Neural progenitor cell (in vitro differentiated cells): ENCODE results near the gene TSACC. TPM values are rescaled to one million over a fixed set of nuclear protein-coding genes. Genes with fewer than 3 reads are reported as not detected.

ENCODE experiments used
- DNase-seq: peaks from one replicate; pipeline ENCODE4 v3.0.0-alpha.2; 2016; ENCODE audit warnings: low spot score
- H2AFZ ChIP-seq: fragments of 200-600 bp; sonication (generic); replicated peaks from 2 replicates; pipeline ENCODE4 v1.6.1; 2016; ENCODE audit warnings: antibody characterized with exemption
- H3F3A ChIP-seq: fragments of 200-600 bp; sonication (generic); 2 replicates; pipeline ENCODE4 v1.6.1; 2016; ENCODE audit warnings: antibody characterized with exemption, low read depth
- H3K27ac ChIP-seq: fragments of 200-600 bp; sonication (generic); 2 replicates; pipeline ENCODE4 v1.5.1; 2016; ENCODE audit warnings: mild to moderate bottlenecking
- H3K27me3 ChIP-seq: fragments of 200-600 bp; sonication (generic); 2 replicates; pipeline ENCODE4 v1.6.1; 2016; ENCODE audit warnings: mild to moderate bottlenecking, moderate library complexity
- H3K36me3 ChIP-seq: fragments of 200-600 bp; sonication (generic); 2 replicates; pipeline ENCODE4 v1.5.1; 2016
- H3K4me1 ChIP-seq: fragments of 200-600 bp; sonication (generic); 2 replicates; pipeline ENCODE4 v1.6.1; 2016; ENCODE audit warnings: mixed run types
- H3K4me2 ChIP-seq: fragments of 200-600 bp; sonication (generic); 2 replicates; pipeline ENCODE4 v1.6.1; 2016
- H3K4me3 ChIP-seq: fragments of 200-600 bp; sonication (generic); 2 replicates; pipeline ENCODE4 v1.5.1; 2016
- H3K79me2 ChIP-seq: fragments of 200-600 bp; sonication (generic); 2 replicates; pipeline ENCODE4 v1.6.1; 2016; ENCODE audit warnings: low read depth
- H3K9ac ChIP-seq: fragments of 200-600 bp; sonication (generic); 2 replicates; pipeline ENCODE4 v1.6.1; 2016
- H3K9me3 ChIP-seq: fragments of 200-600 bp; sonication (generic); 2 replicates; pipeline ENCODE4 v1.5.1; 2016; ENCODE audit warnings: low read depth
- H4K20me1 ChIP-seq: fragments of 200-600 bp; sonication (generic); 2 replicates; pipeline ENCODE4 v1.6.1; 2016; ENCODE audit warnings: low read depth
- H3K27ac Mint-ChIP-seq: 3 replicates; pipeline ENCODE4 v1.8.0; 2021; ENCODE audit warnings: mixed read lengths
- H3K27me3 Mint-ChIP-seq: 2 replicates; pipeline ENCODE4 v1.8.0; 2022; ENCODE audit warnings: low read depth, mild to moderate bottlenecking, inconsistent platforms, moderate library complexity, mixed read lengths; ENCODE audit not compliant: insufficient read depth
- H3K36me3 Mint-ChIP-seq: 3 replicates; pipeline ENCODE4 v1.8.0; 2021; ENCODE audit warnings: mixed read lengths
- H3K4me1 Mint-ChIP-seq: 3 replicates; pipeline ENCODE4 v1.8.0; 2021; ENCODE audit warnings: mixed read lengths
- H3K4me3 Mint-ChIP-seq: 3 replicates; pipeline ENCODE4 v1.8.0; 2021; ENCODE audit warnings: mild to moderate bottlenecking, moderate library complexity, mixed read lengths
- H3K9me3 Mint-ChIP-seq: 3 replicates; pipeline ENCODE4 v1.8.0; 2020; ENCODE audit warnings: mixed read lengths
- CTCF ChIP-seq: fragments of 200-600 bp; sonication (generic); IDR thresholded peaks from 2 replicates; pipeline ENCODE4 v1.5.1; 2017; ENCODE audit warnings: antibody characterized with exemption, mild to moderate bottlenecking
- EZH2 ChIP-seq: fragments of 200-600 bp; sonication (generic); IDR thresholded peaks from 2 replicates; pipeline ENCODE4 v1.6.1; 2017; ENCODE audit warnings: antibody characterized with exemption, mild to moderate bottlenecking, moderate library complexity
- EZH2phosphoT487 ChIP-seq: fragments of 200-600 bp; sonication (generic); IDR thresholded peaks from 2 replicates; pipeline ENCODE4 v1.6.1; 2017; ENCODE audit warnings: antibody characterized with exemption
- total RNA-seq: library from RNA; depleted of rRNA; stranded (reverse); fragments of >200 nt; gene quantifications from 2 replicates; pipeline ENCODE4 v1.2.3, GENCODE V29; 2015; ENCODE audit warnings: low replicate concordance

TSACC gene
- total RNA-seq, 1 donor from 2014 or later, result not detected

GRCh38 chr1:156390469-156391365 lies 52.4 kb downstream of the TSACC start:
- Histone ChIP-seq H4K20me1 (peaks cover 47% of the 10 kb centered on the region), H3K27ac (no peak overlapping the region), H3K79me2 (no peaks in the 10 kb centered on the region), H3F3A (peaks cover 52% of the 10 kb centered on the region), H3K27me3 (peaks cover 76% of the 10 kb centered on the region), H2AFZ (no peak overlapping the region), H3K4me3 (no peak overlapping the region), H3K4me2 (peak overlapping the region; percentile 75), H3K9ac (no peak overlapping the region), H3K36me3 (no peaks in the 10 kb centered on the region), H3K4me1 (peaks cover 70% of the 10 kb centered on the region), H3K9me3 (no peaks in the 10 kb centered on the region)
- Mint-ChIP-seq H3K36me3 (no peaks in the 10 kb centered on the region), H3K27ac (no peak overlapping the region), H3K27me3 (peaks cover 51% of the 10 kb centered on the region), H3K4me3 (no peak overlapping the region), H3K4me1 (peaks cover 35% of the 10 kb centered on the region), H3K9me3 (peaks cover 2% of the 10 kb centered on the region)
- TF ChIP-seq EZH2, result no peak
- TF ChIP-seq CTCF, result no peak
- TF ChIP-seq EZH2phosphoT487, result no peak
- peak; percentile 54 for DNase-seq

GRCh38 chr1:156391366-156391677 lies 53.0 kb downstream of the TSACC start:
- peaks cover 50% of the 10 kb centered on the region for H3K27me3 Mint-ChIP-seq
- H3K36me3 ChIP-seq, result no peaks in the 10 kb centered on the region
- TF ChIP-seq EZH2 (no peak), EZH2phosphoT487 (no peak), CTCF (no peak)
- H3K4me3 ChIP-seq, result no peak overlapping the region
- H3K36me3 Mint-ChIP-seq, result no peaks in the 10 kb centered on the region
- H2AFZ ChIP-seq, result no peak overlapping the region
- no peak overlapping the region for H3K4me3 Mint-ChIP-seq
- H3K4me1 ChIP-seq, result peaks cover 70% of the 10 kb centered on the region
- H3K27ac ChIP-seq, result no peak overlapping the region
- no peaks in the 10 kb centered on the region for H3K9me3 ChIP-seq
- peaks cover 45% of the 10 kb centered on the region for H4K20me1 ChIP-seq
- peak overlapping the region; percentile 75 for H3K4me2 ChIP-seq
- no peak for DNase-seq
- peaks cover 34% of the 10 kb centered on the region for H3K4me1 Mint-ChIP-seq
- H3K27ac Mint-ChIP-seq, result no peak overlapping the region
- H3K27me3 ChIP-seq, result peaks cover 70% of the 10 kb centered on the region
- peaks cover 2% of the 10 kb centered on the region for H3K9me3 Mint-ChIP-seq
- no peak overlapping the region for H3K9ac ChIP-seq
- peaks cover 52% of the 10 kb centered on the region for H3F3A ChIP-seq
- no peaks in the 10 kb centered on the region for H3K79me2 ChIP-seq

GRCh38 chr1:156391701-156392100 lies 53.4 kb downstream of the TSACC start:
- Histone ChIP-seq H4K20me1 (peaks cover 41% of the 10 kb centered on the region), H3K27me3 (peaks cover 66% of the 10 kb centered on the region), H3K79me2 (no peaks in the 10 kb centered on the region), H3K4me1 (peaks cover 70% of the 10 kb centered on the region), H2AFZ (no peak overlapping the region), H3K4me2 (peak overlapping the region; percentile 75), H3K4me3 (no peak overlapping the region), H3F3A (peaks cover 52% of the 10 kb centered on the region), H3K9ac (no peak overlapping the region), H3K36me3 (no peaks in the 10 kb centered on the region), H3K9me3 (no peaks in the 10 kb centered on the region), H3K27ac (peak overlapping the region; percentile 19)
- H3K4me3 Mint-ChIP-seq, result no peak overlapping the region
- peaks cover 49% of the 10 kb centered on the region for H3K27me3 Mint-ChIP-seq
- H3K36me3 Mint-ChIP-seq, result no peaks in the 10 kb centered on the region
- no peak for DNase-seq
- H3K4me1 Mint-ChIP-seq, result peaks cover 34% of the 10 kb centered on the region
- TF ChIP-seq CTCF (no peak), EZH2phosphoT487 (no peak), EZH2 (no peak)
- H3K9me3 Mint-ChIP-seq, result peaks cover 2% of the 10 kb centered on the region
- H3K27ac Mint-ChIP-seq, result no peak overlapping the region
